Activated gamma-delta T cell treated with anti-CD3 and anti-CD28 coated beads, Interleukin-2, amount 50 U/mL, for 16 hours (primary cell): Measurements from ENCODE around the gene FOXD4L6.
"Not testable (repeated sequence)": the region's sequence is repeated elsewhere in the genome, so short reads cannot be mapped to it uniquely, and the experiment has no call there.

Experiments
- DNase-seq: peaks from one replicate; pipeline ENCODE4 v3.0.0-alpha.2; 2020; ENCODE audit warnings: low read depth

Gene FOXD4L6

GRCh38 chr9:41098759-41099158, 29.7 kb downstream of the FOXD4L6 start:
- DNase-seq, result not testable (repeated sequence)

DNA sequence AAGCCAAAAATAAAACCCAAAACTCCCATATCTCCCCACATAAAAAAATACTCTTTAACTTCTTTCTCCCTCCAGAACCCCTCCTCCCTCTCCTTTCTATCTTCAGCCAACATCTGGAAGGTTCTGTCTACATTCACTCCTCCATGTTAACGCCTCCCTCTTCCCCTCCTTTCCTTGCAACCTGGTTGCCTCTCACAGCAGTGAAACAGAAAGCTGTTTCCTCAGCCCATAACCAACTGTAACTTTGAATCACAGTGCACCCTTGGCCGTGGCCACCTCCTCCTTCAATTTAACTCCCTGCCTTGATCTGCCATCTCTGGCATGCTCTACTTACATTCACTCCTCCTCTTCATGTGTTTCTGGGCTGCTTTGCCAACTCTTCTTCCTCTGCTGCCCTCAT, 33.4 kb downstream of the FOXD4L6 start:
- DNase-seq, result not testable (repeated sequence)

DNA sequence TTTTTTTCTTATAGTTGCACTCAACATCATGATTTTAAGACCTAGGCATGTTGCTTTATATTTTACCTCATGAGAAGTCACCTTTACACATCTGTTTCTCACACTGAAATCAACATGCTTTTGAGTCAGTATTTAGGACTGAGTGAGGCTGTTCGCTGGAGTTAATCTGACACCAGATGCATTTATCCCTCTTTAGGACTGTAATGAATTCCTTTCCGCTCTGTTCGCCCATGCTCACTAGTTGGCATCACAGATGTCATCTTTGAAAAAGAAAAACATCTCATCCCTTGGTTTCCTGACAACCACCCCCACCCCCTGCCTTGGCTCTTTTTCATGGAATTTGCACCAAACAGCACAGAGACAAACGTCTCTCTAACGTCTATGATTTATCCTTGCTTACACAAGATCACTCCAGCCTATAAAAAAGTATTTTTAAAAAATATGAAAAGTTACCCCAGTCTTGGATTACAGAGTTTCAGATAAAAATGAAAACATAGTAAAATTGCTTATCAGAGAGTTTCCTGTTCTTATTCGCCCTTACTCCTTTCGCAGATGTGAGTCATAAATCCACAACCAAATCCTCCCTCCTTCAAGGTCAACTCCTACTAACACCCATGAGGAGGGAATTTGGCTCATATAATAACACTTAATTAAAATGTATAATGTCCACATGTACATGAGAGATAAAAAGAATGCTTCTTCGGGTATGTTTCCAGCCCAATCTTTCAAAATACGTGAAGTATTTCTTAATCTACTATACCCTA, 34.3 kb downstream of the FOXD4L6 start:
- DNase-seq, result not testable (repeated sequence)

DNA sequence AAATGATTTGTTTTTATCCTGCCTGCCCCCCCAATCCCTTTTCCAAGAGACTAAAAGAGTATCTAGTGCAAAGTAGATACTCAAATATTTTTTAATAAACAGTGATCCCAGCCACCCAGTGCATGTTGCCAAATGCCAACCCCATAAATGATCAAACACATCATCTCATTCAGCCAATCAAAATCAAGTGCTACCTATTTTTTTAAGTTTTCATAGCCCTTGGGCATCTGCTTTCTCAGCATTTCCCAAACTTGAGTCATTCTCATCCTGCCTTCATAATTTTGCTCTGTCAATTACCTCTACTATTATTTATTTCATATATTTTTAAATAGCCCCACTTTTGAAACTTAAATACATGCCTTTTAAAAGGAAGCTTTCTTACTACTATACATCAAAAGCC, 37.6 kb downstream of the FOXD4L6 start:
- not testable (repeated sequence) for DNase-seq

GRCh38 chr9:41090386-41090785, 38.1 kb downstream of the FOXD4L6 start:
- not testable (repeated sequence) for DNase-seq

DNA sequence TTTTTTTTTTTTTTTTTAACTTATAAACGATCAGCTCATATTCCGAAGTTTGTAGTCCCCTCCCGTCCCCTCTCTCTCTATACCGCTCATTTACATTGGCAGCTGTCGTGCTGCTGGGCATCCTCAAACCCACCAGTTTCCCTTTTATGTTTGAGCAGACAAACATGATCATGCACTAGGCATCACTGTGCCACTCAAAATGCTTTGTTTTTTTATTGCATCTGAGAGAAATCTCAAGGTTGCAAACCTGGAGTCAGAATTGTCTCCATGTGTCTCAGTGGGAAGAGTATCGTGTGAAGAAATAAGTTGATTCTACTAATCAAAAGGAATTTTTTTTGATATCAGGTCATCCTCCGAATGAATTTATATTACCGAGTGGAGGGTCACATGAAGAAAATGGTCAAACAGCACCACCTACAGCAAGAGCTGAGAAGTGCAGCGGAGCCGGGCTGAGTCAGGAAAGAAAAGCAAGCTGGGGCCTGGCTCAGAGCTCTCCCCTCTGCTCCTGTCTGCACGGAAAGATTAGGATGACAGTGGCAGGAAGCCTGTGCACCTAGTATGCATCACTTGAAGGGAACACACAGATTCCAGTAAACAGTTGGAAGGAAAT, 39.9 kb downstream of the FOXD4L6 start:
- DNase-seq, result not testable (repeated sequence)

- DNase-seq, result not testable (repeated sequence)
Measured at GRCh38 chr9:41087929-41088328, 40.6 kb downstream of the FOXD4L6 start.

DNA sequence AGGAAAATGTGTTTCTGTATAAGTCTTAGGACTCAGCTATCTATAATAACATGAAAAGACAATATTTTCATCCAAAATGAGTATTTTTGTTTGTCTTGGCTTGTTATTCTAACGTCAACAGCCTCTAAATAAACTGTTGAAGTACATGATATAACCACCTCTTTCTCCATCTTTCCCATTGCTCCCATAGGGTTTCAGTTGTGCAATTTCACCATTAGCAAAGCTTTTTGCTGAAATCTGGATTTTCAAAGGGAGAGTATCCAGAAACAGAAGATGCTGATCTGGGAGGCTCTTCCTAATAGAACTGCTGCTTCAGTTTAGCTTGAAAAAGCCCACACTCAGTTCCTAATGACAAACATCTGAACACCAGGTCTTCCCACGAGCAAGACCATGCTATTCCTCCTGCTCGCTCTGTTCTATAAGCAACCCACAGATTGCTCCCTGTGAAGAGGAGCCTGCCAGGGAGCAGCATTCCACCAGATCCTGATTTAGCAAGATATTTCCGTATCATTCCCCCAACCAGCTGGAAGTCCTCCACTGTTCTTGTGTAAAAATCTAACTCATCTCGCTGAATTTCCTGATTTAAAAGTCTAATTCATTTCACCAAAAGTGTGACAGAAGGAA, 41.2 kb downstream of the FOXD4L6 start:
- not testable (repeated sequence) for DNase-seq

DNA sequence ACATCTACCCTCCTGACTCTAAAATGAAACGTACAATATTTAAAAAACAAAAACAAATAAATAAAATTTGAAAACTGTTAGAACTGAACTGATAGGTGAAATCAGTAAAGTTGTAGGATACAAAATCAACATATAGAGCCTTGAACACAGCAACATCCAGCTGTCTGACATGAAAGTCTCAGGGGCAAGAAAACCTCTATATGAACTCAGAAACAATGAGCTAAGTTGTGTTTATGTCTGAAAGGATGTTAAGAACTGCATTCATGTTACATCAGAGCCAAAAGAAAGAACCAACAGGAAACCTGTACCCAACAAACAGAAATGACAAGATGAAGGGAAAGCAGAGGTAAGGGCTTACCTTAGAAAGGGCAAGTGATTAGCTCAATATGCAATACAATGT, 41.8 kb downstream of the FOXD4L6 start:
- not testable (repeated sequence) for DNase-seq

DNA sequence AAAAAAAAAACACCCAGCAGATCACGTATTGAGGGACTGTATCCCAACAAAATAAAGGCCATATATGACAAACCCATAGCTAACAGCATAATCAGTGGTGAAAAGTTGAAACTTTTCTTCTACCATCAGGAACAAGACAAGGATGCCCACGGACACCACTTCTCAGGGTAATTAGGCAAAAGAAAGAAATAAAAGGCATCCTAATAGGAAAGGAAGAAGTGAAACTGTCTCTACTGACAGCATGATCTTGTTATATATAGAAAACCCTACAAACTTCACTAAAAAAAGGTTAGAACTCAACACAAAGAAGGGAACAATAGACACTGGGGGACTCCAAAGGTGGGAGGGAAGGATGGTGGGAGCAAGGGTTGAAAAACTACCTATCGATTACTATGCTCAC, 42.3 kb downstream of the FOXD4L6 start:
- DNase-seq, result not testable (repeated sequence)

GRCh38 chr9:41082358-41082757, 46.1 kb downstream of the FOXD4L6 start:
- DNase-seq, result not testable (repeated sequence)

DNA sequence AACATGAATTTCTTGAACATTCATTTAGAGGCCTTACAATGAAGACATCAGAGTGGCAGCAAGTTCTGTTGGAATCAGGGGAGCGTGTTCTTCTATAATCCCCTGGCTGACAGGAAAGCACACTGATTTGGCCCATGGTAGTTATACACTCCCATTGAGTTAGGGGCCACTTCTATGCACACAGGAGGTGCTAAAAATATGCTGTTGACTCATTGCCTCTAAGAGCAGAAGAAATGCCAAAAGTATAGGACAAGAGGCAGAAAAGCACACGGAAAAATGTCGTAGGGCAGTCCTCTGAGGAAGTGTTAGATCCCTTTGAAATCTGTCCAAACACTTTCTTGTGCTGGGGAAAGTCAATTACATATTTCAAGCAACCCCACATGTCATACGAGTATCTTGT, 49.0 kb downstream of the FOXD4L6 start:
- DNase-seq, result not testable (repeated sequence)

DNA sequence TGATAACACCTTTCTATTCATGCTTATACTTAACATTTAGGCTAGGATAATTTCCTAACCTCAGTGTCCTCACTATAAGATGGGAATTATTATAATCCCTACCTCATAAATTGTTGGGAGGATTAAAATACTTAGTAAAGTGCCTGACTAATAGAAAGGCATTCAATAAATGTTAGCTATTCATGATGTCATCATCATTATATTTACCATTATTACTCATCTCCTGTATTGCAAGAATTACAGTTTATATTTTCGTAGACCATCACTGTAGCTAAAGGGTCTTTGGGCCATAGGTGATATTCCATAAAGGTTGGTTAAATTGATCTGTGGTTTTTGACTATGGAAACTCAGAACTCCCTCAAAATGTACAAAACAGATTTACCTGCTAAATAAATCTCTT, 50.9 kb downstream of the FOXD4L6 start:
- DNase-seq, result not testable (repeated sequence)
